BJ (cell line): Measurements from ENCODE around the gene LRRC32. TPM values are rescaled to one million over a fixed set of nuclear protein-coding genes. Genes with fewer than 3 reads are reported as not detected.

Experiments
- CTCF ChIA-PET: fragments of 350-600 bp; formaldehyde crosslinking; extraction: SDS; loops from one replicate; lab custom pipeline; 2021; ENCODE audit warnings: antibody characterized with exemption, inconsistent platforms; lab: Yijun Ruan, JAX
- POLR2A ChIA-PET: fragments of 300-600 bp; sonication (Branson Sonifier 250); formaldehyde crosslinking; extraction: SDS; loops from one replicate; lab custom pipeline; 2021; ENCODE audit warnings: antibody characterized with exemption; lab: Charles Lee
- DNase-seq: peaks from one replicate; pipeline ENCODE4 v3.0.0-alpha.2; 2011; ENCODE audit warnings: low read depth
- H3K27me3 ChIP-seq: 2 replicates; pipeline ENCODE4 v1.6.0; 2011; ENCODE audit warnings: low read length; ENCODE audit not compliant: control insufficient read depth, insufficient read depth
- H3K36me3 ChIP-seq: 2 replicates; pipeline ENCODE4 v1.5.1; 2011; ENCODE audit warnings: low read length; ENCODE audit not compliant: control insufficient read depth, insufficient read depth
- H3K4me3 ChIP-seq: 2 replicates; pipeline ENCODE4 v1.5.1; 2011; ENCODE audit warnings: low read depth, mild to moderate bottlenecking, control low read depth, low read length
- polyA plus RNA-seq: library from polyadenylated mRNA; depleted of rRNA; stranded (reverse); fragments of >200 nt; gene quantifications from 2 replicates; pipeline ENCODE4 v1.2.3, GENCODE V29; 2011
- TF ChIP-seq, protein P1 (sequence below): IDR thresholded peaks from 2 replicates; pipeline ENCODE4 v1.5.1; 2011; ENCODE audit warnings: low read depth, mild to moderate bottlenecking, control low read depth, inconsistent platforms, low read length, moderate library complexity; ENCODE audit not compliant: insufficient read depth

LRRC32 gene
- polyA plus RNA-seq, 1 experiment, result 1.9 TPM

DNA sequence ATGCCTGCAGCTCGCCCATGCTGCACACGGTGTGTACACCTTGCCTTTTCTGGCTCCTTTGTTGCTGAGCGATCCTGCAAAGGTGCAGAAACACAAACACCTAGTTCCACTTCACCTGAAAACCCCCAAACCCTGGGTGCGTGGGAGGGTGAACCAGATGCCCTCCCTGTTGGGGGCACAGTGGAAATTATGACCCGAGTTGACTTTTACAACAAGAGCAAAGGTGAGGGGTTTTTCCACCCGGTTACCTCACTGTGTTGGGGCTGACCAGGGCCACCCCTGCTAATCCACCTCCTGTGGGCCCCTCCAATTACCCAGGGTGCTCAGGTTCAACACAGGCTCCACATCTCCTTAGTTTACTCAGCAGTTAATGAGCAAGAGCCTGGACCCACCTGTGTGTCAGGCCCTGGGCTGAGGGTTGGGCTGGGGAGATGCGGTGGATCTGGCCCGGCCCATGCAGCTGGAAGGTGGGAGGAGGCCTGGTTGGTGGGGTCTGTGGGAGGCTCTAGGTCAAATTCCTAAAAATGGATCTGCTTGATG lies 42.1 kb downstream of the LRRC32 start:
- H3K4me3 ChIP-seq, result no peak overlapping the region
- ChIA-PET CTCF (interaction anchor here (0.6 kb wide), 1 partner anchor 1771 kb away, joined by 3 read pairs; no protein-coding TSS in a partner anchor), POLR2A (no interaction called here)
- no peaks in the 10 kb centered on the region for H3K36me3 ChIP-seq
- DNase-seq, result no peak
- H3K27me3 ChIP-seq, result no peaks in the 10 kb centered on the region
- TF ChIP-seq, protein P1, sequence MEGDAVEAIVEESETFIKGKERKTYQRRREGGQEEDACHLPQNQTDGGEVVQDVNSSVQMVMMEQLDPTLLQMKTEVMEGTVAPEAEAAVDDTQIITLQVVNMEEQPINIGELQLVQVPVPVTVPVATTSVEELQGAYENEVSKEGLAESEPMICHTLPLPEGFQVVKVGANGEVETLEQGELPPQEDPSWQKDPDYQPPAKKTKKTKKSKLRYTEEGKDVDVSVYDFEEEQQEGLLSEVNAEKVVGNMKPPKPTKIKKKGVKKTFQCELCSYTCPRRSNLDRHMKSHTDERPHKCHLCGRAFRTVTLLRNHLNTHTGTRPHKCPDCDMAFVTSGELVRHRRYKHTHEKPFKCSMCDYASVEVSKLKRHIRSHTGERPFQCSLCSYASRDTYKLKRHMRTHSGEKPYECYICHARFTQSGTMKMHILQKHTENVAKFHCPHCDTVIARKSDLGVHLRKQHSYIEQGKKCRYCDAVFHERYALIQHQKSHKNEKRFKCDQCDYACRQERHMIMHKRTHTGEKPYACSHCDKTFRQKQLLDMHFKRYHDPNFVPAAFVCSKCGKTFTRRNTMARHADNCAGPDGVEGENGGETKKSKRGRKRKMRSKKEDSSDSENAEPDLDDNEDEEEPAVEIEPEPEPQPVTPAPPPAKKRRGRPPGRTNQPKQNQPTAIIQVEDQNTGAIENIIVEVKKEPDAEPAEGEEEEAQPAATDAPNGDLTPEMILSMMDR, result no peak

DNA sequence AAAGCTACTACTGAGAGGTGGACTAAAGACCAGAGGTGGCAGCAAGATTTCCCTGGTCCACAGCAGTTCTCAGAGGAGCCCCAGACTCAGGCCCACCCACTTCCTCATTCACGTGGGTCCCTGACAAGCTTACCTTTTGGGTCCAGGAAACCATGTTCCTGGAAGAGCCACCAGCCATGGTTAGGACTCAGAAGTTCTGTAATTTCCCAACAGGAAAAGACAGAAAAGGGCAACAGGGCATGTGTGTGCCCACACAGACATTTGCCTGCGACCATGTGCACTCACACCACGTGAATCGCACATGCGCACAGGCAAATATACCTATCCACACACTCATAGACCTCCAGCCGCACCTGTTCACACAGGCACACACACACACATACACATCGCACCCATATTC lies 42.9 kb downstream of the LRRC32 start:
- ChIA-PET CTCF (no interaction called here), POLR2A (no interaction called here)
- TF ChIP-seq, protein P1, result no peak
- H3K4me3 ChIP-seq, result no peak overlapping the region
- no peaks in the 10 kb centered on the region for H3K36me3 ChIP-seq
- no peaks in the 10 kb centered on the region for H3K27me3 ChIP-seq
- no peak for DNase-seq

DNA sequence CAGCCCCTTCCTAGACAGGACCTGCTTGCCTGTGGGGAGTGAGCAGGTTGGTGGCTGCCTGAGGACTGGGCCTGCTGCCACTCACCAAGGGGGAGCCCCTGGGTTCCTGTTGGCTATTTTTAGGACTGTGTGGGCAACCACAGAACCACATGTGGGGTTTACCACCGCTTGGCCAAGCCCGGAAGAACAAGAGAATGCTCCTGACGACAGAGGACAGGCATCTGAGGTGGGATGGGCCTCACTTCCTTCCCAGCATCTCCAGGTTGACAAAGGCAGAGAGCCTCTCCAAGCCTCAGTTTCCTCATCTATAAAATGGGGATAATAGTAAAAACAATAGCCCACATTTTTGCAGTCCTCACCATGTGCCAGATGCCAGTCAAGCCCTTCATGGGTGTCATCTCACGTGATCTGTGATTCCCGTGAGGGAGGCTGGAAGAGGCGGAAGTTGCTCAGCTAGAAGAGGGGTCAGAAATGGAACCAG lies 43.6 kb downstream of the LRRC32 start:
- TF ChIP-seq, protein P1, result no peak
- H3K36me3 ChIP-seq, result no peaks in the 10 kb centered on the region
- no peak for DNase-seq
- H3K4me3 ChIP-seq, result no peak overlapping the region
- CTCF ChIA-PET, result no interaction called here
- no peaks in the 10 kb centered on the region for H3K27me3 ChIP-seq
- POLR2A ChIA-PET, result no interaction called here

DNA sequence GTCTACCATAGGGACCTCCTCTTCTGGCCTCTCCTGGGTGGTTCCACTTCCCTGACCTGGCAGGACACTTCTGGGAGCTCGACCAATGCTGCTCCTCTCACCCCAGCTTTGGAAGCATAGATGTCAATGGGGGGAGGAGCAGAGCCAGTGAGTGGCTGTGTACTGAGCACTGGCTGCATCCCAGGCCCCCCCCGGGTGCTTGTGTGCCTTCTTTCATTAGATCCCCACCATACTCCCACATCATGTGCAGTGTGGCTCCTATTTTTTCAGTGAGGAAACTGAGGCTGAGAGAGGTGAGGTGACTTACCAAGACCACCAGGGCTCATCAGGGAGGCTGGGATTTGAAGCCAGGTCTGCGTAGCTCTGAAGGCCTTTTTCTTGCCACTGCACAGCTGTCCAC lies 44.3 kb downstream of the LRRC32 start:
- Histone ChIP-seq H3K27me3 (no peaks in the 10 kb centered on the region), H3K4me3 (no peak overlapping the region), H3K36me3 (no peaks in the 10 kb centered on the region)
- no peak for DNase-seq
- TF ChIP-seq, protein P1, result no peak
- ChIA-PET CTCF (no interaction called here), POLR2A (no interaction called here)

DNA sequence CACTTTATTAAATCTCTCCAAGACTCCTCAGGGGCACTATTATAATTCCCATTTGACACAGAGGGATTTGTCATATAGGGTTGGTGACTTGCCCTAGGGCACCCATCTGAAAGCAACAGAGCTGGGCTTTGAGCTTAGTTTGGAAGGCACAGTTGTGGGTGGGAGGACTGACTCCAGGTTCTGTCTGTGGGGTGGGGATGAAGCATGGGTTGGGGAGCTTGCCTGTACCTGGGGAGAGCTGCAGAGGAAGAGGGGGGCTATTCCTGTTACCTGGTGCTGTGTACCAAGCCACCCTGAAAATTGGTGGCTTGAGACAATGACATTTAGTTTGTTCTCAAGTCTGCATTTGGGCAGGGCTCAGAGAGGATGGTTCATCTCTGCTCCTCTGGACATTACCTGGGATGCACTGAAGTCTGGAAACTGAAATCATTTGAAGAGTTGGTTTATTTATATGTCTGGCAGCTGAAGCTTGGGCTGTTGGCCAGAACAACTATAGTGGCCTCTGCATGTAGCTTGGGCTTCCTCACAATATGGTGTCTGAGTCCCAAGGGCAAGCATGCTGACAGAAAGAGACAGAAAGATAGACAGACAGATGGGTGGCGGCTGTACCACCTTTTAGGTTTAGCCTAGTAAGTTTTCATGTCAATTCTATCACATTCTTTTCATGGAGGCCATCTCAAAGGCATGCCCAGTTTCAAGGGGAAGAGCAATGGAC lies 44.9 kb downstream of the LRRC32 start:
- TF ChIP-seq, protein P1, result no peak
- ChIA-PET POLR2A (no interaction called here), CTCF (no interaction called here)
- no peaks in the 10 kb centered on the region for H3K27me3 ChIP-seq
- H3K4me3 ChIP-seq, result no peak overlapping the region
- no peak for DNase-seq
- no peaks in the 10 kb centered on the region for H3K36me3 ChIP-seq
